Adrenal gland (tissue), 12 donors: ENCODE results near the gene IQSEC2. TPM values are rescaled to one million over a fixed set of nuclear protein-coding genes. Genes with fewer than 3 reads are reported as not detected.

Source experiments
- DNase-seq, 7 donors: peaks; one replicate each; pipeline ENCODE4 v3.0.0-alpha.2; 2019 to 2020
- H3K27ac ChIP-seq, 5 donors: fragments of 200-600 bp; sonication (generic) in 4 of 5; 1 replicate in 3 of 5; 2 replicates in 2 of 5; pipeline versions ENCODE4 v1.5.1 to v1.8.0; 2016 to 2020; ENCODE audit warnings: mild to moderate bottlenecking in 1 of 5
- H3K27me3 ChIP-seq: fragments of 200-600 bp; 2 replicates; pipeline ENCODE4 v1.8.0; 2021
- H3K36me3 ChIP-seq, 2 donors: fragments of 200-600 bp; replicated peaks in 1 of 2; 1 replicate in 1 of 2; 2 replicates in 1 of 2; pipeline versions ENCODE4 v1.5.1 to v1.8.0; 2018 to 2022
- H3K4me1 ChIP-seq, 2 donors: fragments of 200-600 bp; replicated peaks in 1 of 2; 1 replicate in 1 of 2; 2 replicates in 1 of 2; pipeline versions ENCODE4 v1.5.1 to v1.8.0; 2018 to 2021
- H3K4me3 ChIP-seq, 4 donors: fragments of 200-600 bp; sonication (generic) in 3 of 4; one replicate each; pipeline ENCODE4 v1.5.1; 2016 to 2018
- H3K9me3 ChIP-seq, 3 donors: fragments of 200-600 bp; sonication (generic) in 1 of 3; replicated peaks in 1 of 3; 1 replicate in 2 of 3; 2 replicates in 1 of 3; pipeline versions ENCODE4 v1.5.1 to v1.8.0; 2016 to 2021
- CTCF ChIP-seq, 6 experiments: fragments of 450-650 bp in 4 of 6; fragments of 200-600 bp in 2 of 6; sonication (generic) in 1 of 6; IDR thresholded peaks; 1 replicate in 5 of 6; 2 replicates in 1 of 6; pipeline versions ENCODE4 v1.5.1 to v1.8.0; 2016 to 2021; ENCODE audit warnings: antibody characterized with exemption in 6 of 6, mild to moderate bottlenecking in 2 of 6, moderate library complexity in 1 of 6
- POLR2A ChIP-seq, 2 donors: fragments of 450-650 bp; IDR thresholded peaks; one replicate each; pipeline ENCODE4 v1.6.1; 2017; ENCODE audit warnings: antibody characterized with exemption in 2 of 2, mild to moderate bottlenecking in 2 of 2, moderate library complexity in 1 of 2
- WGBS, 4 donors: extraction: QIAGEN DNeasy Blood & Tissue Kit in 2 of 4; methylation state at CpG; one replicate each; pipeline versions ENCODE4 v1.1.5 to v1.1.7; 2013 to 2017; 5-methylcytosine and 5-hydroxymethylcytosine counted together
- intact Hi-C, 2 donors: fragments of 100-400 bp; cut with DNase I; formaldehyde crosslinking; loops; one replicate each; pipeline versions ENCODE4 v1.14.1 to v1.15.0; 2022 to 2023
- polyA plus RNA-seq, 3 donors: library from polyadenylated mRNA; stranded (reverse); fragments of 200-250 nt in 2 of 3; fragments of 350-450 nt in 1 of 3; fragmentation: Illumina TruSeq in 1 of 3; extraction: RNeasy Lipid Tissue Mini Kit (QIAGEN cat#74804) in 1 of 3; gene quantifications; one replicate each; pipeline ENCODE4 v1.2.3, GENCODE V29; 2013 to 2014
- total RNA-seq, 9 donors: library from RNA; depleted of rRNA in 4 of 9; stranded (reverse); fragments of >200 nt in 4 of 9; fragments of 120-200 nt in 1 of 9; fragmentation: NEBNext Ultra II Directional in 1 of 9; extraction: Animal tissue kit (Norgen Biotek cat#: 25700) in 1 of 9; gene quantifications; one replicate each; pipeline versions ENCODE4 v1.1.0 to v1.2.4, GENCODE V29; 2013 to 2023
- donor health status: healthy with polysubstance abuse.
- donor health status: Bipolar disorder and iron deficiency.
- donor health status: DM: yes; HTN: yes; CAD: no.
- donor health status: DM: no; HTN: no; CAD: no.
- donor health status: DM: no; HTN: no; CAD: no.
- donor health status: DM: yes; HTN: yes; CAD: no.

The IQSEC2 gene
- total and polyA plus RNA-seq, 12 donors = 2.4 to 67.9 (median 37.8) TPM

- Histone ChIP-seq H3K27me3 (no peaks in the 10 kb centered on the region), H3K4me1 (no peaks in the 10 kb centered on the region), H3K27ac (no peak overlapping the region), H3K36me3 (no peaks in the 10 kb centered on the region), H3K9me3 (no peaks in the 10 kb centered on the region), H3K4me3 (no peak overlapping the region)
- intact Hi-C loops = no loop called here
- TF ChIP-seq CTCF (IDR thresholded peaks at IDR 0.05) (no peak), POLR2A (IDR thresholded peaks at IDR 0.05) (no peak)
- no peak for DNase-seq
- WGBS, 4 donors = 87 to 97% (median 91%) methylated on average over 3 of the region's 3 CpGs
Measured at GRCh38 chrX:53253293-53254020, 27.9 kb downstream of the IQSEC2 start.

GRCh38 chrX:53251307-53251706 lies 30.1 kb downstream of the IQSEC2 start:
- H3K4me3 ChIP-seq = no peak overlapping the region
- no peaks in the 10 kb centered on the region for H3K4me1 ChIP-seq
- DNase-seq = no peak
- 67 to 90% (median 77%) methylated on average over 1 to 2 of the region's 2 CpGs for WGBS, 4 donors
- H3K9me3 ChIP-seq = no peaks in the 10 kb centered on the region
- H3K27ac ChIP-seq = no peak overlapping the region
- intact Hi-C loops = no loop called here
- no peaks in the 10 kb centered on the region for H3K27me3 ChIP-seq
- TF ChIP-seq CTCF (IDR thresholded peaks at IDR 0.05) (no peak), POLR2A (IDR thresholded peaks at IDR 0.05) (no peak)
- no peaks in the 10 kb centered on the region for H3K36me3 ChIP-seq

DNA sequence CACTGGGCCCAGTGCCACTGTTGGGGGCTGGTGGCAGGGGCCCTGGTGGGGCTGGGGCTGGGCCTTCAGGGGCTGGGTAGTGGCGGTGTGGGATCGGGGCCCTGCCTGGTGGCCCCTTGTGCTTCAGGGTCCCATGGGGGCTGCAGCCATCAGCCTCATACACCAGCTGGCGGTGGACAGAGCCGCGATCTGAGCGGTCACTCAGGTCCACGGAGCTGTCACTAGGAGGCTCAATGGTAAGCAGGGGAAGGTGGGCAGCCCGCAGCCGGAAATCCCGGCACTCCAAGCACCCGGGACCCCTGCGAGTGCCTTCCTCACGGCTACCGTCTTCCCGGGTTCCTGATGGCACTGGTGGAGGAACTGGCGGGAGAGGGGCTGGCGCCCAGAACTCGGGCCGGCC lies 30.8 kb downstream of the IQSEC2 start:
- intact Hi-C loops = no loop called here
- no peaks in the 10 kb centered on the region for H3K9me3 ChIP-seq
- no peak for TF ChIP-seq POLR2A (IDR thresholded peaks at IDR 0.05)
- TF ChIP-seq CTCF (IDR thresholded peaks at IDR 0.05) = no peak
- no peaks in the 10 kb centered on the region for H3K36me3 ChIP-seq
- H3K4me1 ChIP-seq = no peaks in the 10 kb centered on the region
- no peak overlapping the region for H3K27ac ChIP-seq
- H3K4me3 ChIP-seq = no peak overlapping the region
- no peaks in the 10 kb centered on the region for H3K27me3 ChIP-seq
- 94 to 95% (median 94%) methylated on average over 4 to 19 of the region's 19 CpGs; no CpG with 5 or more reads in 1 of the 4 donors for WGBS, 4 donors
- no peak for DNase-seq

GRCh38 chrX:53249408-53250042 lies 31.9 kb downstream of the IQSEC2 start:
- no peaks in the 10 kb centered on the region for H3K36me3 ChIP-seq
- intact Hi-C loops = no loop called here
- H3K9me3 ChIP-seq = no peaks in the 10 kb centered on the region
- DNase-seq = no peak
- no peak overlapping the region for H3K4me3 ChIP-seq
- H3K4me1 ChIP-seq = no peaks in the 10 kb centered on the region
- WGBS, 4 donors = 90 to 100% methylated on average over 1 of the region's 1 CpG; no CpG with 5 or more reads in 2 of the 4 donors
- H3K27ac ChIP-seq = no peak overlapping the region
- no peak for TF ChIP-seq CTCF (IDR thresholded peaks at IDR 0.05)
- TF ChIP-seq POLR2A (IDR thresholded peaks at IDR 0.05) = no peak
- H3K27me3 ChIP-seq = no peaks in the 10 kb centered on the region
